ENCODE data around the gene DAB2IP.

- TF ChIP-seq CTCF (IDR thresholded peaks at IDR 0.05; ENCODE audit: low read length) (no peak), EZH2 (IDR thresholded peaks at IDR 0.05; ENCODE audit: borderline replicate concordance, low read length) (no peak)
These were observed 8.9 kb downstream of the DAB2IP start for GRCh38 chr9:121660367-121660766.

Data from OCI-LY1 (cell line).